Esophagus muscularis mucosa (tissue), 4 donors: ENCODE results near the gene PLK3. TPM values are rescaled to one million over a fixed set of nuclear protein-coding genes. Genes with fewer than 3 reads are reported as not detected.
"Not testable (repeated sequence)": the region's sequence is repeated elsewhere in the genome, so short reads cannot be mapped to it uniquely, and the experiment has no call there.

Source experiments
- DNase-seq: peaks from one replicate; pipeline ENCODE4 v3.0.0-alpha.2; 2017; ENCODE audit errors: extremely low spot score
- H3K27ac ChIP-seq, 4 donors: fragments of 200-600 bp; sonication (generic); replicated peaks in 1 of 4; 1 replicate in 3 of 4; 2 replicates in 1 of 4; pipeline ENCODE4 v1.5.1; 2016 to 2019; ENCODE audit warnings: mild to moderate bottlenecking in 1 of 4
- H3K27me3 ChIP-seq, 4 donors: fragments of 200-600 bp; sonication (generic); one replicate each; pipeline versions ENCODE4 v1.5.1 to v1.6.0; 2016 to 2019
- H3K36me3 ChIP-seq, 4 donors: fragments of 200-600 bp; sonication (generic); one replicate each; pipeline ENCODE4 v1.5.1; 2016 to 2019
- H3K4me1 ChIP-seq, 4 donors: fragments of 200-600 bp; sonication (generic); one replicate each; pipeline ENCODE4 v1.5.1; 2016 to 2019
- H3K4me3 ChIP-seq, 4 donors: fragments of 200-600 bp; sonication (generic); 1 replicate in 2 of 4; 2 replicates in 2 of 4; pipeline ENCODE4 v1.5.1; 2016 to 2019; ENCODE audit warnings: mild to moderate bottlenecking in 4 of 4, moderate library complexity in 1 of 4
- H3K9me3 ChIP-seq, 4 donors: fragments of 200-600 bp; sonication (generic); 1 replicate in 3 of 4; 2 replicates in 1 of 4; pipeline ENCODE4 v1.5.1; 2016 to 2019
- EP300 ChIP-seq: sonication (generic); formaldehyde crosslinking; IDR thresholded peaks from one replicate; pipeline ENCODE4 v1.6.1; 2017; ENCODE audit warnings: antibody characterized with exemption
- POLR2A ChIP-seq: fragments of 450-650 bp; IDR thresholded peaks from one replicate; pipeline ENCODE4 v1.6.1; 2017; ENCODE audit warnings: antibody characterized with exemption, moderate library complexity, mild to moderate bottlenecking, low read depth
- POLR2AphosphoS5 ChIP-seq, 2 donors: sonication (generic); formaldehyde crosslinking; IDR thresholded peaks; one replicate each; pipeline ENCODE4 v1.6.1; 2017; ENCODE audit warnings: antibody characterized with exemption in 2 of 2
- WGBS: methylation state at CpG from one replicate; pipeline ENCODE4 v1.1.5; 2018; 5-methylcytosine and 5-hydroxymethylcytosine counted together
- intact Hi-C: fragments of 100-400 bp; cut with DNase I; formaldehyde crosslinking; loops from one replicate; pipeline ENCODE4 v1.15.1; 2023
- total RNA-seq, 4 donors: library from RNA; depleted of rRNA; stranded (reverse); fragments of >200 nt; gene quantifications; one replicate each; pipeline versions ENCODE4 v1.1.0 to v1.2.1, GENCODE V29; 2016
- TF ChIP-seq, protein P1 (sequence below), 3 experiments: fragments of 200-600 bp in 2 of 3; fragments of 450-650 bp in 1 of 3; sonication (generic) in 2 of 3; IDR thresholded peaks; one replicate each; pipeline ENCODE4 v1.5.1; 2017 to 2019; ENCODE audit warnings: antibody characterized with exemption in 3 of 3, mild to moderate bottlenecking in 2 of 3, moderate library complexity in 1 of 3

Gene PLK3
- total RNA-seq, 4 donors from 2014 or later, result 7.9 to 46.4 (median 10.5) TPM

GRCh38 chr1:44792736-44793502 is 7.3 kb upstream of the PLK3 start:
- TF ChIP-seq POLR2AphosphoS5 (IDR thresholded peaks at IDR 0.05) (no peak), EP300 (no peak)
- TF ChIP-seq, protein P1, sequence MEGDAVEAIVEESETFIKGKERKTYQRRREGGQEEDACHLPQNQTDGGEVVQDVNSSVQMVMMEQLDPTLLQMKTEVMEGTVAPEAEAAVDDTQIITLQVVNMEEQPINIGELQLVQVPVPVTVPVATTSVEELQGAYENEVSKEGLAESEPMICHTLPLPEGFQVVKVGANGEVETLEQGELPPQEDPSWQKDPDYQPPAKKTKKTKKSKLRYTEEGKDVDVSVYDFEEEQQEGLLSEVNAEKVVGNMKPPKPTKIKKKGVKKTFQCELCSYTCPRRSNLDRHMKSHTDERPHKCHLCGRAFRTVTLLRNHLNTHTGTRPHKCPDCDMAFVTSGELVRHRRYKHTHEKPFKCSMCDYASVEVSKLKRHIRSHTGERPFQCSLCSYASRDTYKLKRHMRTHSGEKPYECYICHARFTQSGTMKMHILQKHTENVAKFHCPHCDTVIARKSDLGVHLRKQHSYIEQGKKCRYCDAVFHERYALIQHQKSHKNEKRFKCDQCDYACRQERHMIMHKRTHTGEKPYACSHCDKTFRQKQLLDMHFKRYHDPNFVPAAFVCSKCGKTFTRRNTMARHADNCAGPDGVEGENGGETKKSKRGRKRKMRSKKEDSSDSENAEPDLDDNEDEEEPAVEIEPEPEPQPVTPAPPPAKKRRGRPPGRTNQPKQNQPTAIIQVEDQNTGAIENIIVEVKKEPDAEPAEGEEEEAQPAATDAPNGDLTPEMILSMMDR (IDR thresholded peaks at IDR 0.05), result no peak
- Histone ChIP-seq H3K4me1 (peaks cover 0 to 5% (median 0%) of the 10 kb centered on the region in 4 donors), H3K4me3 (no peak overlapping the region), H3K27me3 (no peaks in the 10 kb centered on the region), H3K27ac (no peak overlapping the region), H3K36me3 (no peaks in the 10 kb centered on the region), H3K9me3 (no peaks in the 10 kb centered on the region)
- no peak for DNase-seq
- WGBS, result 80% methylated on average over 9 of the region's 9 CpGs
- intact Hi-C loops, result no loop called here

GRCh38 chr1:44797886-44798285 is 2.3 kb upstream of the PLK3 start:
- peak overlapping the region in 1 of 4 donors; percentile 96 for H3K27ac ChIP-seq
- not testable (repeated sequence) for H3K4me3 ChIP-seq, DNase-seq, H3K9me3 ChIP-seq, H3K27me3 ChIP-seq, H3K36me3 ChIP-seq
- H3K4me1 ChIP-seq, result peaks cover 20 to 36% (median 33%) of the 10 kb centered on the region in 4 donors
- WGBS, result 87% methylated on average over 8 of the region's 8 CpGs
- intact Hi-C loops, result loop anchor here (5.0 kb wide), 1 partner anchor 39 kb away; no protein-coding TSS in a partner anchor

- intact Hi-C loops, result loop anchor here (5.0 kb wide), 1 partner anchor 39 kb away; no protein-coding TSS in a partner anchor
- H3K4me1 ChIP-seq, result peaks cover 29 to 43% (median 38%) of the 10 kb centered on the region in 4 donors
- H3K36me3 ChIP-seq, result peaks cover 0 to 18% (median 15%) of the 10 kb centered on the region in 4 donors
- 86% methylated on average over 10 of the region's 10 CpGs for WGBS
- DNase-seq, result no peak
- H3K27ac ChIP-seq, result peak overlapping the region; percentile 92 to 97 (median 94)
- no peaks in the 10 kb centered on the region for H3K9me3 ChIP-seq
- TF ChIP-seq EP300, result no peak
- no peak for TF ChIP-seq POLR2A
- TF ChIP-seq POLR2AphosphoS5 (IDR thresholded peaks at IDR 0.05), result no peak
- TF ChIP-seq, protein P1 (IDR thresholded peaks at IDR 0.05), result no peak
- no peak overlapping the region for H3K4me3 ChIP-seq
- H3K27me3 ChIP-seq, result no peaks in the 10 kb centered on the region
Observed at GRCh38 chr1:44798481-44799365, 1.5 kb upstream of the PLK3 start.

GRCh38 chr1:44801491-44802305 is 1.5 kb downstream of the PLK3 start:
- intact Hi-C loops, result no loop called here
- Histone ChIP-seq H3K4me3 (peak overlapping the region; percentile 81 to 95 (median 92)), H3K9me3 (no peaks in the 10 kb centered on the region), H3K27ac (peak overlapping the region; percentile 48 to 96 (median 80)), H3K4me1 (peaks cover 46 to 73% (median 61%) of the 10 kb centered on the region in 4 donors), H3K27me3 (no peaks in the 10 kb centered on the region), H3K36me3 (peaks cover 9 to 47% (median 41%) of the 10 kb centered on the region in 4 donors)
- TF ChIP-seq EP300 (no peak), POLR2AphosphoS5 (IDR thresholded peaks at IDR 0.05) (no peak), POLR2A (no peak)
- TF ChIP-seq, protein P1 (IDR thresholded peaks at IDR 0.05), result no peak
- peak; percentile 91 for DNase-seq
- WGBS, result 38% methylated on average over 11 of the region's 13 CpGs
